Testis (tissue), 3 donors: ENCODE results near the gene ROBO1. TPM values are rescaled to one million over a fixed set of nuclear protein-coding genes. Genes with fewer than 3 reads are reported as not detected.

Experiments
- DNase-seq: peaks from one replicate; pipeline ENCODE4 v3.0.0-alpha.2; 2019
- H3K27ac ChIP-seq, 2 donors: fragments of 200-600 bp; sonication (generic); one replicate each; pipeline ENCODE4 v1.5.1; 2019
- H3K27me3 ChIP-seq: fragments of 200-600 bp; sonication (generic); one replicate; pipeline ENCODE4 v1.5.1; 2019
- H3K36me3 ChIP-seq: fragments of 200-600 bp; sonication (generic); one replicate; pipeline ENCODE4 v1.5.1; 2017; ENCODE audit warnings: low read depth; ENCODE audit errors: missing control alignments
- H3K4me1 ChIP-seq: fragments of 200-600 bp; sonication (generic); one replicate; pipeline ENCODE4 v1.5.1; 2019
- H3K4me3 ChIP-seq, 2 donors: fragments of 200-600 bp; sonication (generic); one replicate each; pipeline ENCODE4 v1.5.1; 2017 to 2019
- H3K9me3 ChIP-seq: fragments of 200-600 bp; sonication (generic); one replicate; pipeline ENCODE4 v1.5.1; 2017
- CTCF ChIP-seq, 3 experiments: fragments of 450-650 bp in 2 of 3; fragments of 200-600 bp in 1 of 3; sonication (generic) in 1 of 3; IDR thresholded peaks; one replicate each; pipeline ENCODE4 v1.5.1; 2016 to 2019; ENCODE audit warnings: antibody characterized with exemption in 3 of 3, mild to moderate bottlenecking in 2 of 3, moderate library complexity in 1 of 3
- POLR2A ChIP-seq: fragments of 450-650 bp; IDR thresholded peaks from one replicate; pipeline ENCODE4 v1.6.1; 2017; ENCODE audit warnings: antibody characterized with exemption, mild to moderate bottlenecking, moderate library complexity
- WGBS, 2 donors: methylation state at CpG; one replicate each; pipeline ENCODE4 v1.1.5; 2018; 5-methylcytosine and 5-hydroxymethylcytosine counted together
- intact Hi-C: fragments of 100-400 bp; cut with DNase I; formaldehyde crosslinking; loops from one replicate; pipeline ENCODE4 v1.15.1; 2023; ENCODE audit warnings: low total_unique reads
- polyA plus RNA-seq: library from polyadenylated mRNA; stranded (reverse); fragments of 350-450 nt; fragmentation: Illumina TruSeq; extraction: RNeasy Lipid Tissue Mini Kit (QIAGEN cat#74804); gene quantifications from one replicate; pipeline ENCODE4 v1.2.3, GENCODE V29; 2014; ENCODE audit warnings: low read depth, low replicate concordance; ENCODE audit not compliant: insufficient read depth
- total RNA-seq, 2 donors: library from RNA; depleted of rRNA; stranded (reverse); fragments of >200 nt; gene quantifications; one replicate each; pipeline ENCODE4 v1.2.3, GENCODE V29; 2016

The ROBO1 gene
- total and polyA plus RNA-seq, 3 donors from 2014 or later, result 39.4 to 45.1 (median 42.6) TPM

- intact Hi-C loops, result no loop called here
- 95 to 100% methylated on average over 1 of the region's 1 CpG for WGBS, 2 donors
Measured at GRCh38 chr3:79170021-79170420, 597.8 kb downstream of the ROBO1 start.

GRCh38 chr3:79167651-79168416 is 600.0 kb downstream of the ROBO1 start:
- Histone ChIP-seq H3K9me3 (no peaks in the 10 kb centered on the region), H3K4me3 (no peak overlapping the region), H3K27ac (no peak overlapping the region), H3K4me1 (no peaks in the 10 kb centered on the region), H3K27me3 (no peaks in the 10 kb centered on the region), H3K36me3 (no peaks in the 10 kb centered on the region)
- no peak for TF ChIP-seq CTCF (IDR thresholded peaks at IDR 0.05)
- WGBS, 2 donors, result 69 to 77% methylated on average over 5 of the region's 5 CpGs
- no peak for DNase-seq
- intact Hi-C loops, result no loop called here

More at GRCh38 chr3:79170021-79170420, 597.8 kb downstream of the ROBO1 start:
- DNase-seq, result no peak
- H3K9me3 ChIP-seq, result no peaks in the 10 kb centered on the region
- H3K27me3 ChIP-seq, result no peaks in the 10 kb centered on the region
- TF ChIP-seq POLR2A (no peak), CTCF (IDR thresholded peaks at IDR 0.05) (no peak)
- H3K4me3 ChIP-seq, result no peak overlapping the region
- no peak overlapping the region for H3K27ac ChIP-seq
- H3K36me3 ChIP-seq, result no peaks in the 10 kb centered on the region
- no peaks in the 10 kb centered on the region for H3K4me1 ChIP-seq

- WGBS, 2 donors, result 90% methylated on average over 2 of the region's 2 CpGs
- TF ChIP-seq CTCF (IDR thresholded peaks at IDR 0.05) (no peak), POLR2A (no peak)
- no peaks in the 10 kb centered on the region for H3K36me3 ChIP-seq
Measured at GRCh38 chr3:79162653-79163052, 605.1 kb downstream of the ROBO1 start.

GRCh38 chr3:79161941-79162340 is 605.9 kb downstream of the ROBO1 start:
- TF ChIP-seq CTCF (IDR thresholded peaks at IDR 0.05), result no peak
- no peak for TF ChIP-seq POLR2A
- no peaks in the 10 kb centered on the region for H3K4me1 ChIP-seq
- no peaks in the 10 kb centered on the region for H3K36me3 ChIP-seq
- H3K27ac ChIP-seq, result no peak overlapping the region
- intact Hi-C loops, result no loop called here
- 61 to 84% methylated on average over 1 of the region's 1 CpG for WGBS, 2 donors
- DNase-seq, result no peak
- no peaks in the 10 kb centered on the region for H3K9me3 ChIP-seq
- no peaks in the 10 kb centered on the region for H3K27me3 ChIP-seq
- H3K4me3 ChIP-seq, result no peak overlapping the region

More at GRCh38 chr3:79162653-79163052, 605.1 kb downstream of the ROBO1 start:
- Histone ChIP-seq H3K9me3 (no peaks in the 10 kb centered on the region), H3K4me3 (no peak overlapping the region), H3K4me1 (no peaks in the 10 kb centered on the region), H3K27me3 (no peaks in the 10 kb centered on the region), H3K27ac (no peak overlapping the region)
- no peak for DNase-seq
- intact Hi-C loops, result no loop called here

- no peak overlapping the region for H3K4me3 ChIP-seq
- TF ChIP-seq CTCF (IDR thresholded peaks at IDR 0.05) (no peak), POLR2A (no peak)
- 97 to 100% methylated on average over 1 of the region's 1 CpG for WGBS, 2 donors
- no peaks in the 10 kb centered on the region for H3K27me3 ChIP-seq
- no peaks in the 10 kb centered on the region for H3K9me3 ChIP-seq
- intact Hi-C loops, result no loop called here
- H3K4me1 ChIP-seq, result no peaks in the 10 kb centered on the region
- DNase-seq, result no peak
- no peak overlapping the region for H3K27ac ChIP-seq
- no peaks in the 10 kb centered on the region for H3K36me3 ChIP-seq
Measured at GRCh38 chr3:79160421-79160820, 607.4 kb downstream of the ROBO1 start.
